ENCODE measurements around the gene SCNN1G. TPM values are rescaled to one million over a fixed set of nuclear protein-coding genes. Genes with fewer than 3 reads are reported as not detected.

The SCNN1G gene
- total and polyA plus RNA-seq, 4 donors = not detected

DNA sequence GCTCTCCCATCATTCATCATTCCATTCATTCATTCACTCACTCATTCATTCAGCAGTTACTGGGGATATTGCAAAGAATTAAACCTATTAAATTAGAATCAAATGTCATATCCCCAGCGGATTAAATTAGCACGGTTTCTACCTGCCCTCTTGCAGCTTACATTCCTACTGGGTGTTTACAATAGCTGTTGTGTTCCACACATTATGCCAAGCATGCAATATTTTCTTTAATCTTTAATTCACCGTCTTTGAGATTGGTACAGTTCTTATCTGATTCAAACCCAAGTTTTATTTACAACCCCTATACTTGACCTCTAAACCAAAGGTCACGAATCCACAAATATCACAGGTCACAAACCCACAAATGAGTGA lies 32.6 kb upstream of the SCNN1G start (continued):
- TF ChIP-seq ZBTB33 (IDR thresholded peaks at IDR 0.05) = no peak

DNA sequence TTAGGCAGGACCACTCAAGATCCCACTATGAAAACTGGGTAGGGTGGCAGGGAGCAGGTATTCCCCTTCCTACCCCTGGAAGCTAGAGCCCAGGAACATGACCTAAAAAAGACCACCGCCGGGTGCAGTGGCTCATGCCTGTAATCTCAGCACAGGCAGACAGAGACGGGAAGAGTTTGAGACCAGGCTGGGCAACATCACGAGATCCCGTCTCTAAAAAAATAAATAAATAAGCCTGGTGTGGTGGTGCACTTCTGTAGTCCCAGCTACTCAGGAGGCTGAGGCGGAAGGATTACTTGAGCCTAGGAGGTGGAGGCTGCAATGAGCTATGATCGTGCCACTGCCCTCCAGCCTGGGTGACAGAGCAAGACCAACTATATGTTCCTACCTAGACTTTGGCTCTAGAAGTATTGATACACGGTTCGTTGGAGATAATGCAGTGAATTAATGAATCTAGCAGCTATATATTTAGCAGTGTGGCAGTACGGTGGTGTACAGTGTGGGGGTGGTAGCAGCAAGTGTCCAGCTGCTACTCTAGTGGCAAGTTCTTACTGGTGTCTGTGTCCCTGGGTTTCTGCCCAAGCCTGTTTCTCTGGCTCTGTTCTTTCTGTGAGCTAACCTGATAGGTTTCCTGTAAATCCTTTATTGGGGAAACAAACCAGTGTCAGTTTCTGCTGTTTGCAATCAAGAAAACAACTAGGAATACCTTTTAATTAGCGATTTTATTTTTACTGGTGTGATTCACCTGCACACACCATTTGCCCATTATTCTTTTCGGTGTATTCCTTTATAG lies 30.0 kb upstream of the SCNN1G start:
- no peak overlapping the region for H3K4me3 ChIP-seq (ENCODE audit: low read depth in 1 of 3, low read length in 3 of 3)
- TF ChIP-seq CTCF (IDR thresholded peaks at IDR 0.05; ENCODE audit: low read depth, low read length, missing input control) = no peak
- TF ChIP-seq REST (IDR thresholded peaks at IDR 0.05) = no peak
- no peak for TF ChIP-seq GABPA (IDR thresholded peaks at IDR 0.05 in 1 of 2, conservative IDR thresholded peaks at IDR 0.05 in 1 of 2)
- H3K4me1 ChIP-seq (ENCODE audit: control insufficient read depth in 4 of 4, insufficient read depth in 4 of 4, low read length in 3 of 4) = peaks cover 5 to 15% (median 13%) of the 10 kb centered on the region in 4 donors
- no peak overlapping the region for H3K9ac ChIP-seq (ENCODE audit: low read depth in 1 of 2, low read length in 2 of 2)
- H3K9me3 ChIP-seq (ENCODE audit: control insufficient read depth in 4 of 4, low read length in 3 of 4) = no peaks in the 10 kb centered on the region
- no peak for DNase-seq (ENCODE audit: low spot score)
- H3K36me3 ChIP-seq (ENCODE audit: control insufficient read depth in 4 of 4, insufficient read depth in 3 of 4, low read depth in 1 of 4, low read length in 3 of 4) = no peaks in the 10 kb centered on the region
- no peak overlapping the region for H3K27ac ChIP-seq (ENCODE audit: low read depth in 1 of 2, low read length in 2 of 2)
- no peaks in the 10 kb centered on the region for H3K27me3 ChIP-seq (ENCODE audit: control insufficient read depth in 4 of 4, insufficient read depth in 4 of 4, low read length in 3 of 4)
- 80% methylated on average over 12 of the region's 12 CpGs for WGBS

DNA sequence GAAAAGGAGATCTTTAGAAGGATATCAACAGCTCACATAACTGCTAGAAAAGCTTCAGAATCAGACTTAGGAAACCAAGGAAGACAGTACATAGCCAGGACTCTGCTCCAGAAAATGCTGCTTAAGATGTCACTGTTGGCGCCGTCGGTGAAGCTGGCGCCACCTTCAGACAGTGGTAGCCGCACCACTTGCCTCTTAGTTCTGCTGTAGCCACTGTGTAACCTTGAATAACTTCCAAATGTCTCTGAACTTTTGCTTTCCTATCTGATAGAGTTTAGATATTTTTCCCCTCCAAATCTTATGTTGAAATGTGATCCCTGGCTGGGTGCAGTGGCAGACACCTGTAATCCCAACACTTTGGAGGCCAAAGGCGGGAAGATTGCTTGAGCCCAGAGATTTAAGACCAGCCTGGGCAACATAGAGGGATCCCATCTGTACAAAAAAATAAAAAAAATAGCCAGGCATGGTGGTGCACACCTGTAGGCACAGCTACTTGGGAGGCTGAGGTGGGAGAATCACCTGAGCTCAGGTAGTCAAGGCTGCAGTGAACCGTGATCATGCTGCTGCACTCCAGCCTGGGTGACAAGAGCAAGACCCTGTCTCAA lies 27.0 kb upstream of the SCNN1G start:
- Histone ChIP-seq H3K9me3 (ENCODE audit: control insufficient read depth in 4 of 4, low read length in 3 of 4) (no peaks in the 10 kb centered on the region), H3K27me3 (ENCODE audit: control insufficient read depth in 4 of 4, insufficient read depth in 4 of 4, low read length in 3 of 4) (no peaks in the 10 kb centered on the region), H3K4me3 (ENCODE audit: low read depth in 1 of 3, low read length in 3 of 3) (no peak overlapping the region), H3K27ac (ENCODE audit: low read depth in 1 of 2, low read length in 2 of 2) (no peak overlapping the region), H3K4me1 (ENCODE audit: control insufficient read depth in 4 of 4, insufficient read depth in 4 of 4, low read length in 3 of 4) (no peaks in the 10 kb centered on the region), H3K36me3 (ENCODE audit: control insufficient read depth in 4 of 4, insufficient read depth in 3 of 4, low read depth in 1 of 4, low read length in 3 of 4) (no peaks in the 10 kb centered on the region), H3K9ac (ENCODE audit: low read depth in 1 of 2, low read length in 2 of 2) (no peak overlapping the region)
- no peak for DNase-seq (ENCODE audit: low spot score)
- 31% methylated on average over 7 of the region's 7 CpGs for WGBS
- TF ChIP-seq SP1 (IDR thresholded peaks at IDR 0.05) (peak; percentile 27), ZBTB33 (IDR thresholded peaks at IDR 0.05) (no peak), RXRA (IDR thresholded peaks at IDR 0.05) (peak; percentile 62 to 76), NR2F2 (IDR thresholded peaks at IDR 0.05) (no peak), RAD21 (IDR thresholded peaks at IDR 0.05) (peak; percentile 53 to 55), JUND (IDR thresholded peaks at IDR 0.05) (peak in 1 of 2 donors; percentile 46), HNF4G (IDR thresholded peaks at IDR 0.05) (no peak), HNF4A (conservative IDR thresholded peaks at IDR 0.05) (peak; percentile 49 to 67), REST (IDR thresholded peaks at IDR 0.05) (no peak), CTCF (IDR thresholded peaks at IDR 0.05; ENCODE audit: low read depth, low read length, missing input control) (no peak)
